Stimulated activated CD8-positive, alpha-beta memory T cell treated with anti-CD3 and anti-CD28 coated beads, Interleukin-15, amount 100 ng/mL, for 1 hour (primary cell): ENCODE measurements around the gene AFF1.
"Not testable (repeated sequence)": the region's sequence is repeated elsewhere in the genome, so short reads cannot be mapped to it uniquely, and the experiment has no call there.

Source experiments
- DNase-seq: peaks from one replicate; pipeline ENCODE4 v3.0.0-alpha.2; 2020; ENCODE audit warnings: low read depth

The AFF1 gene

GRCh38 chr4:87037171-87037570 lies 102.4 kb downstream of the AFF1 start:
- not testable (repeated sequence) for DNase-seq

DNA sequence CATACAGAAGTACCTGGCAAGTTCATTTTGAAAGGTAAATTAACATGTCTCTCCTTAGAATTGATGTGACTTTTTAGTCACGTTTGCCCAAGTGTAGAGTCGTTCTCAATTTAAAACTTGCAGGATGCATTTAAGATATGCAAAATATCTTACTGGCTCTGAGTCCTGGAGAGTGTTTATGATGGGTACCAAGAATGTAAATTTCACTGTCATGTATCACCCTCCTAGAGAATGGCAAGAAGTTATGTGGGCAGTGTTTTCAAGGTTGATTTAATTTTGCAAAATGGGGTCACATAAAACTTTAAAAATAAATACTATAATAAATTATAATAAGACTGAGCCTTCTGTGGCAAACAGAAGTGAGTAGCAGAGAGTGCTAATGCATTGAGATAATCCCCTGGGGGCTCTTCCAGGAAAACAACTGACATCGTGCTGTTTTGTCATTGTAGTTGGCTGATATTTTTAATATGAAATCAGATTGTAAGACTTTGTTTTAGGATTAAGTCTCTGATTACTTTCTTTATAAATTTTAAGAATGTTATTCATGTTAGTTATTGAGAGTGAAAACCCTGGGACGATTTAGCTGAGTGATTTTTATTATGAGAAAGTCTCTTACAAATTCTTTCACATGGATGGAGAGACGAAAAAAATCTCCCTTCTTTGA lies 103.0 kb downstream of the AFF1 start:
- DNase-seq: no peak

- DNase-seq: no peak
Measured at GRCh38 chr4:87038837-87039615, 104.2 kb downstream of the AFF1 start.

- DNase-seq: no peak
Measured at GRCh38 chr4:87041141-87041540, 106.3 kb downstream of the AFF1 start.

DNA sequence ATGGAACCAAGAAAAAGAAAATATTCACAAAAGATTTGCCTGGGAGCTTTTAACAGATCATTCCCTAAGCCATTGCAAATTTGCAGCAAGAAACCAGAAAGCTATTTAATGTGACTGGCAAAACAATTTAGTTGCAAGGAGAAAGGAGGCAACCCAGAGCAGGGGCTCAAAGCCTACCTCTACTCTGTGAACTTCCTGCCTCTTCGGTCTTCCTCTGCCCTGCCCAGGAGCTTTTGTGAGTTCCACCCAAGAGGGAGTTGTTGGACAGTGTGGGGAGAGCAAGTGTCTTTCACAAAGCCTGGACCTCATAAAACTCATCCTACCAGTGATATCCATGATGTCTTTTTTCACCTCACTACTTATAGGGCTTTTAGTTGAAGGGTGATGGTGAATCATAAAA lies 107.4 kb downstream of the AFF1 start:
- no peak for DNase-seq

GRCh38 chr4:87042986-87043820 lies 108.4 kb downstream of the AFF1 start:
- DNase-seq: no peak

DNA sequence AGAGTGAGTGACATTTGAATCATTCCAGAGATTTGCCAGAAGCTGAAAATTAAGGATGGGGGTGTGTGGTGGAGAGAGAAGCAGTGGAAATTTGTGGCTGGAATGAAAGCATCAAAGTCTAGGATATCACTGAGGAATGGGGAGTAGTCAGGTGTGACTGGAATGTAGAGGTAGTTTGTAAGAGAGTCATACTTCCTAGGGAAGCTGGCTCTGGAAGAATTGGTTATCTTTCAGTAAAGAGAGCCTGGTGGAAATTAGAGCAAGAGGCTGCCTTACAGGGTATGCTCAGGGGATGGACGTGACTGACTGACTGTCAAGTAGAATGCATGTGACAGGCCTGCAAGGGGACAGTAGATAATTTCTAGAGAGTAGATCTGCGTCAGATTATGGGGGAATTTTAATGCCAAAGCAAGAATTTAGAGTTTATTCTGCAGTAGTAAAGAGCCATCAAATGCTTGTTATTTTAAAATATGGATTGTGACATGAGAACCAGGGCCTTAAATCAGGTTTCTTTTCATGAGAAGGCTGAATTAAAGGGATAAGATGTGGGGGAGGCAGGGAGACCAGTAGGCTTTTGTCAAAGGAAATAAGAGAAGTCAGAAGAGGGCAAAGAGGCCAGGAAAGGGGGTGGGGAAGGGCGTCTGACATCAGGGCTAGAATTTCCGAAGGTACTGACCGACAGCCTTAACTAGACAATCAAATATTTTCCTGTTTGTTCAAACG lies 109.9 kb downstream of the AFF1 start:
- DNase-seq: no peak

DNA sequence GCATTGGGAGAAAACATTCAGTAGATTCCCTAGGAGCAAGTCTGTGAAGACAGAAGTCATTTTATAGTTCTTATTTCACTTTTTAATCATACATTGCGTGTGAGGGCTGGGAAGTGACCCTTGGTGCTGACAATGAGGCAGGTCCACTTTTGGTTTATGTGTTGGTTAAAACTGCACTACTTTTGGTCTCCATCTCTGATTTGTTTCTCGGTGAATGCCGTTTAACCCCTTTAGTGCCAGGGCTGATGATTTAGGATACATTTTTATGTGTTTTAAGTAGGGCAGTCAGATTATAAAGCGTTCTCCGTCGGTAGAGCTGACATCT lies 110.4 kb downstream of the AFF1 start:
- no peak for DNase-seq

DNA sequence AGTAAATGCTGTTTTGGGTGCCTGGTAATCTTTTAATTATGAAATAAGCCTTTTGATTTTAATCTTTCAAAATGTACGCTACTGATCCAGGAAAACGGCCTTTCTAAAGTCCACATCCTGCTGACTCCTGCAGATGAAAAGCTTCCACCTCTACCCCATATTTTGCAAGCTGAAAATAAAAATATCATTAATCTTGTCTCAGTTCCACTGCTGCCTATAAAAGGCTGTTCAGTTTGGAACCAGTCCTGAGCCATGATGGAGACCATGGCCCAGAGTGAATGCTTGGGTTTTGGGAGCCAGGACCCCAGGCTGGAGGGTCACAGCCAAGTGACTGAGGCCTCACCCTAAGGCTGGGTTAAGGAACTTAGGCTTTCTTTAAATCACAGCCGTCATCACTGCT lies 110.8 kb downstream of the AFF1 start:
- DNase-seq: no peak

GRCh38 chr4:87046121-87046551 lies 111.3 kb downstream of the AFF1 start:
- DNase-seq: no peak

GRCh38 chr4:87047281-87047798 lies 112.5 kb downstream of the AFF1 start:
- no peak for DNase-seq

GRCh38 chr4:87049508-87049907 lies 114.7 kb downstream of the AFF1 start:
- no peak for DNase-seq

- no peak for DNase-seq
Measured at GRCh38 chr4:87050596-87050995, 115.8 kb downstream of the AFF1 start.

DNA sequence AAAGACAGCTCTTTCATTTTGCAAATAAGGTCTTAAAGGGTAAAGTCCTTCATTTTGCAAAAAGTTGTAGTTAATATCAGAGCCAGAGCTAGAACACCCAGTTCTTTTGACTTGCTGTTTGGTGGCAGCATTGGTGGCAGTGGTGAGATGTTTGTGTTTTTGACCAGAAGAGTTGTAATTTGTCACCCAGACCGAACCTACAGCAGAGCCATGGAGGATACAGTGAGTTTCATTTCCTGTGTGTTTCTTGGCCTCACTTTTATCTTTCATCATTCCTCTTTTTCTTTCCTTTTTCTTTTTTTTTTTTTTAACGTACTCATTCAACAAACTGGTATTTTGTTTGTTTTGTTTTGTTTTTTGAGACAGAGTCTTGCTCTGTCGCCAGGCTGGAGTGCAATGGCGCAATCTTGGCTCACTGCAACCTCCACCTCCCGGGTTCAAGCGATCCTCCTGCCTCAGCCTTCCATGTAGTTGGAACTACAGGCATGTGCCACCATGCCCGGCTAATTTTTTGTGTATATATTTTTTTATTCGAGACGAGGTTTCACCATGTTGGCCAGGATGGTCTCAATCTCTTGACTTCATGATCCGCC lies 116.4 kb downstream of the AFF1 start:
- DNase-seq: no peak

DNA sequence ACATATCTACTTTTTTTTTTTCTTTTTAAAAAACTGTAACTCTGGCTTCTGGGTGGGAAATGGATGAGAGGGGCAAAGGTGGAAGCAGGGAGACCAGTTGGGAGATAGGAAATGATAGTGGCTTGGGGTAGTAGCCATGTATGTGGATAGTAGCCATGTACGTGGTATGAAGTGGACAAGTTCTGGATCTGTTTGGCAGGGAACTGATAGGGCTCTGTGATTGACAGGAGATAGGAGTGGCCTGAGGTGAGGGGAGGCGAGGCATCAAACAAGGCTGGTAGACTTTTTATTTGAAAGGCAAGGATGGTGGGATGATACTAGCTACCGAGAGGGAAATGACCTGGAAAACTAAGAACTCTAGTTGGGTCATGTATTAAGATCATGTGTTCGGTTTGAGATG lies 117.8 kb downstream of the AFF1 start:
- DNase-seq: no peak

DNA sequence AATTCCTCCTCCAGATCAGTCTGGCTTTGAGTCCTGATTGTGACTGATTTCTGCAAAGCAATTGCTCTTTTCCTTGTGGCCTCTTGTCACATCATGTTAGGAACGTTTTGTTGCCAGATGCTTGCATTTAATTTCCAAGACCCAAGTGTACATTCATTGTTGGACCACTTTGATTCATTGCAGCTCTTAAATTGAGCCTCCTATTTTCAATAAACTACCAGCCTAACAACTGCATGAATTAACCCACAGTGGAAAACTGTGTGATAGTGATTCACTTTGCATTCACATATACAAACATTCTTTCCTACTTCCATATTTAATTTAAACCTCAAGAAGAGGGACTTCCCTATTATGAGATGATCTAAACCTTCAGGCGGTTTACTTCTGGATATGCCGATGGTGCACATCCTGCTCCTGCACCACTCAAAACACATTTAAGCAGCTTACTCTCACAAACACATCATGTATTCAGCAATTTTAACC lies 118.4 kb downstream of the AFF1 start:
- no peak for DNase-seq

GRCh38 chr4:87053802-87054767 lies 119.3 kb downstream of the AFF1 start:
- no peak for DNase-seq

GRCh38 chr4:87054900-87055299 lies 120.1 kb downstream of the AFF1 start:
- DNase-seq: no peak

DNA sequence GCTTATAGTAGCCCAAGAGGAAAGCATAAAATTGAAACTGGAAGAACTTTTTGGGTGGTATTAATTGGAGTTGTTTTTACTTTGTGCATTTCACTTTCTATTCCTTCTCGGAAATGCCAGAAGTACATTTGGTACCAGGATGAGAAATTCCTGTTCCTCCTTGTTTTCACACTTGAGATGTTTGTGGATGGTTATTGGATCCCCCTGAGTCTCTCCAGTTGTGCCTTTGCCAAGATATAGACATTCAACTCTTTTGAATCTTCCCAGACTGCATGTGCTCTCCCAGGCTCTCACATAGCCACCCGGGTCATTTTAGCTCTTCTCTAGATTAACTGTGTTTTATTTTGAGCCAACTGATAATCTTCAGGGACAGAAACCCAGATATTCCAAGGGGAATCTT lies 120.5 kb downstream of the AFF1 start:
- no peak for DNase-seq

DNA sequence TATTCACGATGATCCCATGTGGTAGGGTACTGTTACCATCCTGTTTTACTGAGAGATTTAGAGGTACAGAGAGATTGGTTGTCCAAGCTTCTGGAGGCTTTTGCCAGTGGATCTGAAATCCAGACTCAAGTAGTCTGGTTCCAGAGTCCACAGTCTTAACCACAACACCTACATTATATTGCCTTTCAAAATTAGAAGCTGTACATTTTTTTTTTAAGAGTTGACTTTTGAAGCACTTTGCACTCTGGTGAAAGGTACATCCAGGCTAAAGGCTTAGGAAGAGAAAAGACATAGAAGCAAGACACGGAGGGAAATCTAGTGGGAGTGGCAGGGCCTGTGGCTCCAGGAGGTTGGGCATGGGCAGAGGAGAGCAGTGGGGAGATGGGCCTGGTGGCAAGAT lies 122.1 kb downstream of the AFF1 start:
- no peak for DNase-seq
